Effector memory CD4-positive, alpha-beta T cell (primary cell): ENCODE data around the gene PLXDC1.
A peak's percentile ranks its signal among the peaks of the same experiment; 100 is the strongest.
"Not testable (repeated sequence)": the region's sequence is repeated elsewhere in the genome, so short reads cannot be mapped to it uniquely, and the experiment has no call there.

ENCODE experiments used
- DNase-seq, 3 donors: peaks; one replicate each; pipeline ENCODE4 v3.0.0-alpha.2; 2020
- H3K27ac ChIP-seq: 2 replicates; pipeline ENCODE4 v1.7.0; 2013; ENCODE audit warnings: mild to moderate bottlenecking, low read length, moderate library complexity; ENCODE audit not compliant: insufficient read depth, poor library complexity, severe bottlenecking
- H3K27me3 ChIP-seq: replicated peaks from 2 replicates; pipeline ENCODE4 v1.7.0; 2013; ENCODE audit warnings: mild to moderate bottlenecking, low read length; ENCODE audit not compliant: insufficient read depth, control insufficient read depth, poor library complexity, severe bottlenecking
- H3K36me3 ChIP-seq: 2 replicates; pipeline ENCODE4 v1.7.0; 2013; ENCODE audit warnings: mild to moderate bottlenecking, low read length, moderate library complexity; ENCODE audit not compliant: control insufficient read depth, insufficient read depth
- H3K4me1 ChIP-seq: 2 replicates; pipeline ENCODE4 v1.7.0; 2013; ENCODE audit warnings: low read length, mild to moderate bottlenecking; ENCODE audit not compliant: control insufficient read depth, insufficient read depth, poor library complexity, severe bottlenecking
- H3K4me3 ChIP-seq: 2 replicates; pipeline ENCODE4 v1.7.0; 2013; ENCODE audit warnings: low read length, low read depth, mild to moderate bottlenecking; ENCODE audit not compliant: insufficient read depth, poor library complexity, severe bottlenecking
- H3K9me3 ChIP-seq: 2 replicates; pipeline ENCODE4 v1.7.0; 2013; ENCODE audit warnings: mild to moderate bottlenecking, low read length, moderate library complexity; ENCODE audit not compliant: control insufficient read depth

PLXDC1 gene

GRCh38 chr17:39026346-39026745 is 125.1 kb downstream of the PLXDC1 start:
- H3K36me3 ChIP-seq, H3K4me1 ChIP-seq, H3K27ac ChIP-seq, H3K9me3 ChIP-seq, H3K27me3 ChIP-seq, DNase-seq, H3K4me3 ChIP-seq: not testable (repeated sequence)

GRCh38 chr17:39022924-39023323 is 128.5 kb downstream of the PLXDC1 start:
- Histone ChIP-seq H3K4me3 (no peak overlapping the region), H3K36me3 (no peaks in the 10 kb centered on the region), H3K27ac (no peak overlapping the region), H3K9me3 (no peaks in the 10 kb centered on the region), H3K4me1 (peaks cover 14% of the 10 kb centered on the region), H3K27me3 (peaks cover 3% of the 10 kb centered on the region)
- DNase-seq, result no peak

DNA sequence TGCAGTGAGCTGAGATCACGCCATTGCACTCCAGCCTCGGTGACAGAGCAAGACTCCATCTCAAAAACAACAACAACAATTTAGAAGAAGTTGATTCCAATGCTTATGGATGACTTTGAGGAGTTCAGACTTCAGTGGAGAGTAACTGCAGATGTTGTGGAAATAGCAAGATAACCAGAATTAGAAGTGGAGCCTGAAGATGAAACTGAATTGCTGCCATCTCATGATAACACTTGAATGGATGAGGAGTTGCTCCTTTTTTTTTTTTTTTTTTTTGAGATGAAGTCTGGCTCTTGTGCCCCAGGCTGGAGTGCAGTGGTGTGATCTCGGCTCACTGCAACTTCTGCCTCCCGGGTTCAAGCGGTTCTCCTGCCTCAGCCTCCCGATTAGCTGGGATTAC is 131.4 kb downstream of the PLXDC1 start:
- not testable (repeated sequence) for DNase-seq, H3K27ac ChIP-seq, H3K27me3 ChIP-seq, H3K36me3 ChIP-seq, H3K9me3 ChIP-seq, H3K4me3 ChIP-seq, H3K4me1 ChIP-seq

DNA sequence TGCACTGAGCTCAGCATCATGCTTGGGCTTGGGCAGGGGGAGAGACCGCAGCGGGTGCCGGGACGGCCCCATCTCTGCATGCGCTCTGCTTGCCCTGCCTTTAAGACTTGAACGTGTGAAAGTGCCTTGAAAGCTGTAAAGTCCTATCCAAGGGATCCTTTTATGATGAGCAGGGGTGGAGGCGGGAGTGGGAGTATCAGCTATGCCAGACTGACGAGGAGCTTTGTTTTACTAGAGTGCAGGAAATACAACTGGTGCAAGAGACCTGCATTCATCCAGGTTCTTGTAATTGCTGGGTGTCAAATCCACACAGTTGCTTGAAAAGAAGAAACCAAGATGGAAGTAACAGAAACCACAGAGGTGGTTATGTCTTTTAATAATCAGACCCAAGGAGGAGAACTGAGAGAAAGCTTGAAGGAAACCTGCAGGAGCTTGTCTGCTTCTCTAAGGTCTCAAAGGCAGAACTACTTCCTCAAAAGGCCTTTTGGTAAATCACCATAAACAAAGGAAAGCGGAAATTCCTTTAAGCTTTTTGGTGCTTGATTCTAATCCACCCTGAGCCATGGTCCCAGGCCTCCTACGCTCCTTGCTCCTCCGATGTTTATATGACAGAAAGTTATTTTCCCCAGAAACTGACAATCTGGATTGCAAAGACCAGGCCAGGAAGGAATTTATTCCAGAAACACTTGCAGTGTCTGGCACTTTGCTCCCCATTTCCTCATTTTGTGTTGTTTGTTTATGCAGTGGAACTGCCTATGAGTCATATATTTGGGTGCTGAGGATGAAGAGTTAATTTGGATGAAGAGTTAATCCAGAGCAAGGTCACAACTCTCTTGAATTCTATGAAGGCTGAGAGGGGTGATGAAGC is 132.9 kb downstream of the PLXDC1 start:
- no peaks in the 10 kb centered on the region for H3K27me3 ChIP-seq
- no peaks in the 10 kb centered on the region for H3K36me3 ChIP-seq
- no peak overlapping the region for H3K4me3 ChIP-seq
- peaks cover 9% of the 10 kb centered on the region for H3K4me1 ChIP-seq
- H3K27ac ChIP-seq, result no peak overlapping the region
- no peak for DNase-seq
- no peaks in the 10 kb centered on the region for H3K9me3 ChIP-seq

- Histone ChIP-seq H3K36me3 (no peaks in the 10 kb centered on the region), H3K4me1 (peaks cover 9% of the 10 kb centered on the region), H3K9me3 (no peaks in the 10 kb centered on the region), H3K4me3 (no peak overlapping the region), H3K27ac (peak overlapping the region; percentile 41), H3K27me3 (no peaks in the 10 kb centered on the region)
- DNase-seq, result no peak
These were observed 135.0 kb downstream of the PLXDC1 start for GRCh38 chr17:39016193-39017153.

DNA sequence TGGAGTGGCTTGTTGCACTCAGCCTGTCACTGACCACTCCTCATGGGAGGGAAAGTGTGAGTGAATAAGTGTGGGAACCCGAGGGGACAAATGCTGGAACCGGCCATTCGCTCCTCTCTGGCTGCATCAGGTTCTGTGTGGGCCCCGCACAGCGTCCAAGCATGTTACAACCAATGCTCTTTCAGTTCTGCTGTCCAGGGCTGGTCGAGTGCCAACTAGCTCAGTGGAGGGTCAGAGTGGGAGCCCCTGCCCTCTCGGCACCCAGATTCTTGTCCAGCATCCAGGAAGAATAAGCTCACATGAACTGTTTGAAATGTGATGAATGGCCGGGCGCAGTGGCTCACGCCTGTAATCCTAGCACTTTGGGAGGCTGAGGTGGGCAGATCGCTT is 135.9 kb downstream of the PLXDC1 start:
- peaks cover 9% of the 10 kb centered on the region for H3K4me1 ChIP-seq
- no peak overlapping the region for H3K4me3 ChIP-seq
- DNase-seq, result no peak
- no peaks in the 10 kb centered on the region for H3K27me3 ChIP-seq
- H3K9me3 ChIP-seq, result no peaks in the 10 kb centered on the region
- H3K27ac ChIP-seq, result no peak overlapping the region
- H3K36me3 ChIP-seq, result no peaks in the 10 kb centered on the region

DNA sequence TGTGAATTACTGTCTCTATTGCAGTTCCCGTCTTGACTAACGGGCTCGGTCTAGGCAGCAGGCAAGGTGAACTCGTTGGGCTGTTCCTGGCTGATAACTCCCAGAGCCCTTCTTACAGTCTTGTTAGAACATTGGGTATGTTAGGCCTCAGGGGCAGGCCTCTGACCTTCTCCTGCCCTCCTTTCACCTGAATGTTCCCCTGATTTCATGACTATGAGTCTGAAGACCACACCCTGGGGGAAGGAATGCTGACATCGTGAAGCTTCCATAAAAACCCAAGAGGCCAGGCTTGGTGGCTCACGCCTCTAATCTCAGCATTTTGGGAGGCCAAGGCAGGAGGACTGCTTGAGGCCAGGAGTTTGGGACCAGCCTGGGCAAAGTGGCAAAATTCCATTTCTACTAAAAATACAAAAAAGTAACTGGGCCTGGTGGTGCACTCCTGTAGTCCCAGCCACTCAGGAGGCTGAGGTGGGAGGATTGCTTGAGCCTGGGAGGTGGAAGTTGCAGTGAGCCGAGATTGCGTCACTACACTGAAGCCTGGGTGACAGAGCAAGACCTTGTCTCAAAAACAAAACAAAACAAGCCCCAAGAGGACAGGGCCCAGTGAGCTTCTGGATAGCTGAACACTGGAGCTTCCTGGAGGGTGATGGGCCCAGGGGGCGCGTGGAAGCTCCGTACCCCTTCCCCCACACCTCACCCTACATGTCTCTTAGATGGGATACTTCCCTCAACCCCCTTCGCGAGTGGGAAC is 136.5 kb downstream of the PLXDC1 start:
- no peaks in the 10 kb centered on the region for H3K9me3 ChIP-seq
- no peaks in the 10 kb centered on the region for H3K36me3 ChIP-seq
- H3K27ac ChIP-seq, result no peak overlapping the region
- H3K4me1 ChIP-seq, result peaks cover 9% of the 10 kb centered on the region
- H3K4me3 ChIP-seq, result no peak overlapping the region
- DNase-seq, result no peak
- no peaks in the 10 kb centered on the region for H3K27me3 ChIP-seq

- H3K4me1 ChIP-seq, result peaks cover 9% of the 10 kb centered on the region
- H3K27ac ChIP-seq, result no peak overlapping the region
- H3K4me3 ChIP-seq, result no peak overlapping the region
- H3K9me3 ChIP-seq, result no peaks in the 10 kb centered on the region
- DNase-seq, result no peak
- H3K27me3 ChIP-seq, result no peaks in the 10 kb centered on the region
- no peaks in the 10 kb centered on the region for H3K36me3 ChIP-seq
These were observed 137.2 kb downstream of the PLXDC1 start for GRCh38 chr17:39014044-39014794.
